Liver (tissue), 9 donors: ENCODE data around the gene EP300. TPM values are rescaled to one million over a fixed set of nuclear protein-coding genes. Genes with fewer than 3 reads are reported as not detected.

ENCODE experiments used
- DNase-seq: peaks from one replicate; pipeline ENCODE4 v3.0.0-alpha.2; 2017; ENCODE audit warnings: low spot score
- H3K27ac ChIP-seq, 2 donors: one replicate each; pipeline ENCODE4 v1.7.0; 2013; ENCODE audit warnings: inconsistent platforms in 2 of 2, low read length in 2 of 2, control low read depth in 1 of 2, low read depth in 1 of 2, mild to moderate bottlenecking in 1 of 2
- H3K27me3 ChIP-seq, 4 donors: one replicate each; pipeline versions ENCODE4 v1.6.1 to v1.7.0; 2013; ENCODE audit warnings: low read length in 3 of 4, inconsistent platforms in 1 of 4, mild to moderate bottlenecking in 1 of 4, moderate library complexity in 1 of 4; ENCODE audit not compliant: control insufficient read depth in 4 of 4, insufficient read depth in 4 of 4
- H3K36me3 ChIP-seq, 4 donors: one replicate each; pipeline versions ENCODE4 v1.6.1 to v1.7.0; 2013; ENCODE audit warnings: low read length in 3 of 4, mild to moderate bottlenecking in 3 of 4, low read depth in 1 of 4, moderate library complexity in 1 of 4; ENCODE audit not compliant: control insufficient read depth in 4 of 4, insufficient read depth in 3 of 4
- H3K4me1 ChIP-seq, 4 donors: one replicate each; pipeline versions ENCODE4 v1.6.1 to v1.7.0; 2013; ENCODE audit warnings: low read length in 3 of 4, mild to moderate bottlenecking in 3 of 4, moderate library complexity in 1 of 4; ENCODE audit not compliant: control insufficient read depth in 4 of 4, insufficient read depth in 4 of 4
- H3K4me3 ChIP-seq, 3 donors: one replicate each; pipeline versions ENCODE4 v1.6.1 to v1.7.0; 2013; ENCODE audit warnings: low read length in 3 of 3, control low read depth in 1 of 3, low read depth in 1 of 3, mild to moderate bottlenecking in 1 of 3
- H3K9ac ChIP-seq, 2 donors: one replicate each; pipeline ENCODE4 v1.7.0; 2013; ENCODE audit warnings: low read length in 2 of 2, mild to moderate bottlenecking in 2 of 2, moderate library complexity in 2 of 2, control low read depth in 1 of 2, low read depth in 1 of 2
- H3K9me3 ChIP-seq, 4 donors: one replicate each; pipeline versions ENCODE4 v1.6.1 to v1.7.0; 2013; ENCODE audit warnings: low read length in 3 of 4; ENCODE audit not compliant: control insufficient read depth in 4 of 4
- EGR1 ChIP-seq, 2 donors: IDR thresholded peaks; 2 replicates each; pipeline ENCODE4 v1.6.1; 2016 to 2018; ENCODE audit warnings: antibody characterized with exemption in 2 of 2, low read depth in 2 of 2
- FOXA1 ChIP-seq: IDR thresholded peaks from 2 replicates; pipeline ENCODE4 v1.6.1; 2016; ENCODE audit warnings: antibody characterized with exemption
- FOXA2 ChIP-seq: IDR thresholded peaks from 2 replicates; pipeline ENCODE4 v1.6.1; 2016; ENCODE audit warnings: antibody characterized with exemption
- GABPA ChIP-seq, 2 donors: IDR thresholded peaks in 1 of 2; conservative IDR thresholded peaks in 1 of 2; 2 replicates each; pipeline ENCODE4 v1.6.1; 2016; ENCODE audit warnings: antibody characterized with exemption in 2 of 2, mild to moderate bottlenecking in 1 of 2, moderate library complexity in 1 of 2
- HNF4A ChIP-seq, 2 donors: conservative IDR thresholded peaks; 2 replicates each; pipeline ENCODE4 v1.6.1; 2016; ENCODE audit warnings: antibody characterized with exemption in 2 of 2, mild to moderate bottlenecking in 2 of 2
- HNF4G ChIP-seq: IDR thresholded peaks from 2 replicates; pipeline ENCODE4 v1.6.1; 2016; ENCODE audit warnings: antibody characterized with exemption
- JUND ChIP-seq, 2 donors: IDR thresholded peaks; 2 replicates each; pipeline ENCODE4 v1.6.1; 2016; ENCODE audit warnings: antibody characterized with exemption in 2 of 2
- MAX ChIP-seq: IDR thresholded peaks from 2 replicates; pipeline ENCODE4 v1.6.1; 2016; ENCODE audit warnings: antibody characterized with exemption
- NR2F2 ChIP-seq: IDR thresholded peaks from 2 replicates; pipeline ENCODE4 v1.6.1; 2016; ENCODE audit warnings: antibody characterized with exemption
- RAD21 ChIP-seq, 2 donors: IDR thresholded peaks; 2 replicates each; pipeline ENCODE4 v1.6.1; 2016; ENCODE audit warnings: antibody characterized with exemption in 2 of 2, mild to moderate bottlenecking in 2 of 2
- RXRA ChIP-seq, 2 donors: IDR thresholded peaks; 2 replicates each; pipeline ENCODE4 v1.6.1; 2017 to 2018; ENCODE audit warnings: antibody characterized with exemption in 2 of 2, mild to moderate bottlenecking in 1 of 2
- SP1 ChIP-seq: IDR thresholded peaks from 2 replicates; pipeline ENCODE4 v1.6.1; 2018; ENCODE audit warnings: antibody characterized with exemption, mild to moderate bottlenecking
- TAF1 ChIP-seq: conservative IDR thresholded peaks from 2 replicates; pipeline ENCODE4 v1.6.1; 2016; ENCODE audit warnings: antibody characterized with exemption, mild to moderate bottlenecking
- YY1 ChIP-seq: IDR thresholded peaks from 2 replicates; pipeline ENCODE4 v1.6.1; 2016; ENCODE audit warnings: antibody characterized with exemption, mild to moderate bottlenecking
- ZBTB33 ChIP-seq: IDR thresholded peaks from 2 replicates; pipeline ENCODE4 v1.6.1; 2016; ENCODE audit warnings: antibody characterized with exemption
- WGBS: extraction: QIAGEN DNeasy Blood & Tissue Kit; methylation state at CpG from one replicate; pipeline ENCODE4 v1.1.7; 2013; 5-methylcytosine and 5-hydroxymethylcytosine counted together
- polyA plus RNA-seq, 2 donors: library from polyadenylated mRNA; stranded (reverse) in 1 of 2; unstranded in 1 of 2; fragments of 200-250 nt in 1 of 2; fragments of >200 nt in 1 of 2; fragmentation: Nextera tagmentation in 1 of 2; extraction: Ambion mirVana in 1 of 2; gene quantifications; one replicate each; pipeline versions ENCODE4 v1.2.1 to v1.2.3, GENCODE V29; 2013 to 2015
- total RNA-seq, 2 donors: library from RNA; depleted of rRNA; stranded (reverse); fragments of >200 nt; gene quantifications; one replicate each; pipeline ENCODE4 v1.2.3, GENCODE V29; 2014
- TF ChIP-seq, protein P1 (sequence below): IDR thresholded peaks from 2 replicates; pipeline ENCODE4 v1.6.1; 2016; ENCODE audit warnings: antibody characterized with exemption
- TF ChIP-seq, protein P2 (sequence below): fragments of 150-350 bp; IDR thresholded peaks from 2 replicates; pipeline ENCODE4 v1.5.1; 2017; ENCODE audit warnings: improper control_type of control experiment, low read depth, low read length; ENCODE audit not compliant: missing input control
- TF ChIP-seq, protein P3 (sequence below): IDR thresholded peaks from 2 replicates; pipeline ENCODE4 v1.6.1; 2016; ENCODE audit warnings: antibody characterized with exemption, mild to moderate bottlenecking
- donor health status: healthy.
- donor health status: healthy.
- donor health status: healthy.
- donor health status: healthy.
- donor health status: healthy.

EP300 gene
- total and polyA plus RNA-seq, 4 donors = 6.9 to 95.5 (median 31.9) TPM

DNA sequence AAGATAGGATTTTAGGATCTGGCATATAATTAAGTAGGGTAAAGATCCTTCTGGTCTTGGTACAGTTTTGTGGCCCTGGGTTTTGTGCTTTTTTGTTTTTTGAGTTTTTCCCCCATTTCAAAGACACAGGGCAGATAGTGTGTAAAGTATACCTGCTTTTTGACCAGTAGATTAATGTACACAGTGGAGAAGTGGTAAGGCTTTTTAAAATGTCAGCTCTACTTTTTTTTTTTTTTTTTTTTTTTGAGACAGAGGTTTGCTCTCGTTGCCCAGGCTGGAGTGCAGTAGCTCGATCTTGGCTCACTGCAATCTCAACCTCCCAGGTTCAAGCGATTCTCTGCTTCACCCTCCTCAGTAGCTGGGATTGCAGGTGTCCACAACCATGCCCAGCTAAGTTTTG, 4.0 kb downstream of the EP300 start:
- no peak overlapping the region for H3K9ac ChIP-seq
- no peaks in the 10 kb centered on the region for H3K9me3 ChIP-seq
- no peak for TF ChIP-seq RAD21 (IDR thresholded peaks at IDR 0.05)
- TF ChIP-seq, protein P1, sequence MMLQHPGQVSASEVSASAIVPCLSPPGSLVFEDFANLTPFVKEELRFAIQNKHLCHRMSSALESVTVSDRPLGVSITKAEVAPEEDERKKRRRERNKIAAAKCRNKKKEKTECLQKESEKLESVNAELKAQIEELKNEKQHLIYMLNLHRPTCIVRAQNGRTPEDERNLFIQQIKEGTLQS = no peak
- no peak for TF ChIP-seq FOXA1
- no peak for TF ChIP-seq ZBTB33
- TF ChIP-seq TAF1 = no peak
- no peak for TF ChIP-seq JUND (IDR thresholded peaks at IDR 0.05)
- TF ChIP-seq EGR1 (IDR thresholded peaks at IDR 0.05; ENCODE audit: low read depth in 2 of 2) = no peak
- no peak for TF ChIP-seq YY1
- TF ChIP-seq RXRA (IDR thresholded peaks at IDR 0.05) = no peak
- no peak for TF ChIP-seq NR2F2
- TF ChIP-seq GABPA (IDR thresholded peaks at IDR 0.05 in 1 of 2, conservative IDR thresholded peaks at IDR 0.05 in 1 of 2) = no peak
- no peak for TF ChIP-seq SP1
- no peak for TF ChIP-seq HNF4A (conservative IDR thresholded peaks at IDR 0.05)
- TF ChIP-seq MAX = no peak
- no peak for TF ChIP-seq FOXA2
- TF ChIP-seq, protein P2, sequence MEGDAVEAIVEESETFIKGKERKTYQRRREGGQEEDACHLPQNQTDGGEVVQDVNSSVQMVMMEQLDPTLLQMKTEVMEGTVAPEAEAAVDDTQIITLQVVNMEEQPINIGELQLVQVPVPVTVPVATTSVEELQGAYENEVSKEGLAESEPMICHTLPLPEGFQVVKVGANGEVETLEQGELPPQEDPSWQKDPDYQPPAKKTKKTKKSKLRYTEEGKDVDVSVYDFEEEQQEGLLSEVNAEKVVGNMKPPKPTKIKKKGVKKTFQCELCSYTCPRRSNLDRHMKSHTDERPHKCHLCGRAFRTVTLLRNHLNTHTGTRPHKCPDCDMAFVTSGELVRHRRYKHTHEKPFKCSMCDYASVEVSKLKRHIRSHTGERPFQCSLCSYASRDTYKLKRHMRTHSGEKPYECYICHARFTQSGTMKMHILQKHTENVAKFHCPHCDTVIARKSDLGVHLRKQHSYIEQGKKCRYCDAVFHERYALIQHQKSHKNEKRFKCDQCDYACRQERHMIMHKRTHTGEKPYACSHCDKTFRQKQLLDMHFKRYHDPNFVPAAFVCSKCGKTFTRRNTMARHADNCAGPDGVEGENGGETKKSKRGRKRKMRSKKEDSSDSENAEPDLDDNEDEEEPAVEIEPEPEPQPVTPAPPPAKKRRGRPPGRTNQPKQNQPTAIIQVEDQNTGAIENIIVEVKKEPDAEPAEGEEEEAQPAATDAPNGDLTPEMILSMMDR = no peak
- no peak for TF ChIP-seq HNF4G
- TF ChIP-seq, protein P3, sequence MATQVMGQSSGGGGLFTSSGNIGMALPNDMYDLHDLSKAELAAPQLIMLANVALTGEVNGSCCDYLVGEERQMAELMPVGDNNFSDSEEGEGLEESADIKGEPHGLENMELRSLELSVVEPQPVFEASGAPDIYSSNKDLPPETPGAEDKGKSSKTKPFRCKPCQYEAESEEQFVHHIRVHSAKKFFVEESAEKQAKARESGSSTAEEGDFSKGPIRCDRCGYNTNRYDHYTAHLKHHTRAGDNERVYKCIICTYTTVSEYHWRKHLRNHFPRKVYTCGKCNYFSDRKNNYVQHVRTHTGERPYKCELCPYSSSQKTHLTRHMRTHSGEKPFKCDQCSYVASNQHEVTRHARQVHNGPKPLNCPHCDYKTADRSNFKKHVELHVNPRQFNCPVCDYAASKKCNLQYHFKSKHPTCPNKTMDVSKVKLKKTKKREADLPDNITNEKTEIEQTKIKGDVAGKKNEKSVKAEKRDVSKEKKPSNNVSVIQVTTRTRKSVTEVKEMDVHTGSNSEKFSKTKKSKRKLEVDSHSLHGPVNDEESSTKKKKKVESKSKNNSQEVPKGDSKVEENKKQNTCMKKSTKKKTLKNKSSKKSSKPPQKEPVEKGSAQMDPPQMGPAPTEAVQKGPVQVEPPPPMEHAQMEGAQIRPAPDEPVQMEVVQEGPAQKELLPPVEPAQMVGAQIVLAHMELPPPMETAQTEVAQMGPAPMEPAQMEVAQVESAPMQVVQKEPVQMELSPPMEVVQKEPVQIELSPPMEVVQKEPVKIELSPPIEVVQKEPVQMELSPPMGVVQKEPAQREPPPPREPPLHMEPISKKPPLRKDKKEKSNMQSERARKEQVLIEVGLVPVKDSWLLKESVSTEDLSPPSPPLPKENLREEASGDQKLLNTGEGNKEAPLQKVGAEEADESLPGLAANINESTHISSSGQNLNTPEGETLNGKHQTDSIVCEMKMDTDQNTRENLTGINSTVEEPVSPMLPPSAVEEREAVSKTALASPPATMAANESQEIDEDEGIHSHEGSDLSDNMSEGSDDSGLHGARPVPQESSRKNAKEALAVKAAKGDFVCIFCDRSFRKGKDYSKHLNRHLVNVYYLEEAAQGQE = no peak
- H3K27ac ChIP-seq = no peak overlapping the region
- WGBS = 71% methylated on average over 3 of the region's 3 CpGs
- no peak for DNase-seq
- no peaks in the 10 kb centered on the region for H3K27me3 ChIP-seq
- no peak overlapping the region for H3K4me3 ChIP-seq
- no peaks in the 10 kb centered on the region for H3K36me3 ChIP-seq
- H3K4me1 ChIP-seq = peaks cover 17 to 69% (median 46%) of the 10 kb centered on the region in 4 donors
